ENCODE measurements around the gene TM4SF4.

TM4SF4 gene

DNA sequence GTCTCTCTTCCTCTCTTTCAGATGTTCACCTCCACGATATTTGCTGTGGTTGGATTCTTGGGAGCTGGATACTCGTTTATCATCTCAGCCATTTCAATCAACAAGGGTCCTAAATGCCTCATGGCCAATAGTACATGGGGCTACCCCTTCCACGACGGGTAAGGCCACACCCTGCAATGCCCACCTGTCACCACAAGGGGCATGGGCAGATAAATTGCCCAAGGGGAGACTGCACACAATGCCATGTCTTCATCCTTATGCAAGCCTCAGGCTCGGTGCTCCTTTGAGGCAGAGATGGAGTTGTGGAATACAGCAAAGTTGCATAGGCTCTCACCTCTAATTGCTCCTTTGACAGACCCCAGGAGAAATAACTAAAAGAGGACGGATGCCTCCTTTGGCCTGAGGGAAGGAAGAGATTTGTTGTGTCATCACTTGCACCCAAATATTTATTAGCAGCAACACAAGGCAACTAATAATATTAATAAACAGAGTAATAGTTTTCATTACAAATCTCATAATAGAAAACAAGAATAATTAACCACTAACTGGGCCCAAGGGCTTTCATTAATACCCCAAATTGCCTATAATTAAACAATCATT, 13.2 kb downstream of the TM4SF4 start:
- no peak for DNase-seq

DNA sequence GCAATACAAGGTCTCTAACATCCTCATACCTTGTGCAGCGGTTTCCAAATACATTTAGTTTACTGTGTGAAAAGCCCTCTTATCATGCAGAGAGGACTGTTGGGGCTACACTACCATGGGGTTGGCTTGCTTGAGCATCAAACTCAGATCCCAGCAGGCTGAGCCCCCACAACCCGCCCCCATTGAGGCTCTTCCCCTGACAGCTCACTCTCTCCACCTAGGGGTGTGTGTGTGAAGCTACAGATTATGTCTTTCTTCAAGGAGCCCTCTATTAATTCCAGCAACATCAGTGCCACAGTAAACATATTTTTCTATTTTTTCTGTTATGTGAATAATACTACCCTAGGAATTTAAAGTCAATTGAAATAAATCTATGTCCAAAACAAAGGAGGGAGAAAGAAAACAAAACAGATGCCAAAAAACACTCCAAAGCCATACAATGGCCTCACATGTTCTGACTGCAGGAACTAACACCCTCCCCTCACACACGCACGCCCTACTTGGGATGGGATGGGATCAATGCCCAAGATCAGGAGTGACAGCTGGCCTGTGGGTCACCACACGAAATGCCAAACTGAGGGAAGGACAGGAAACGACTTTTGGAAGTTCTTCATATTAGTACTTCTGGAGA, 14.7 kb downstream of the TM4SF4 start:
- no peak for DNase-seq

DNA sequence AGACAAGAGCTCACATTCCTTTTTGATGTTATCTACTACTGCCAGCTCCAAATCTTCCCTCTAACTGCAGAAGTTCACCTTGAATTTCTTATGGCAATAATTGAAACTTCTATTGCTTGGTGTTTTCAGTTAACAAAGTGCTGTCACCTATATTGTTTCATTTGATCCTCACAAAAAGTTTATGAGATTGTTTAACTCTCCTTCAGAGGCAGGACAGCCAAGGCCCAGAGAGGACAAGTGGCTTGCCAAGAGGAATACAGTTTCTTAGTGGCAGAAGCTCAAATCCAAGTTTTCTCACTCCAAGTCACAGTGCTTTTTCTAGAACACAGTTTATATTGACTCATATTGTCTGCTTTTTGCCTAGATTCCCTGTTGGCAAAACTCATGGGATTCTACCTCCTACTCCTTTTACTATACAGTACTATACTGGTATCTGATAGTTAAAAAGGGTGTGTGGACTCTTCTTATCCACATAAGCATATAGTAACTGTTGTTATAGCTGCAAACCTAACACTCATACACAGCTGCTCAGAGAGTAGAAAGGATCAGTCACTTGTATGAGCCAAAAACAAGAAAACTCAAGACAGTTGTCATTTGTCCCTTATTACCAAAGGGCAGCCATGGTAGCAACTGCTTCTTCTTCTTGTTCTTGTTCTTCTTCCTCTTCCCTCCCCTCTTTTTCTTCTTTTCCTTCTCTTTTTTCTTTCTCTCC, 15.9 kb downstream of the TM4SF4 start:
- no peak for DNase-seq

DNA sequence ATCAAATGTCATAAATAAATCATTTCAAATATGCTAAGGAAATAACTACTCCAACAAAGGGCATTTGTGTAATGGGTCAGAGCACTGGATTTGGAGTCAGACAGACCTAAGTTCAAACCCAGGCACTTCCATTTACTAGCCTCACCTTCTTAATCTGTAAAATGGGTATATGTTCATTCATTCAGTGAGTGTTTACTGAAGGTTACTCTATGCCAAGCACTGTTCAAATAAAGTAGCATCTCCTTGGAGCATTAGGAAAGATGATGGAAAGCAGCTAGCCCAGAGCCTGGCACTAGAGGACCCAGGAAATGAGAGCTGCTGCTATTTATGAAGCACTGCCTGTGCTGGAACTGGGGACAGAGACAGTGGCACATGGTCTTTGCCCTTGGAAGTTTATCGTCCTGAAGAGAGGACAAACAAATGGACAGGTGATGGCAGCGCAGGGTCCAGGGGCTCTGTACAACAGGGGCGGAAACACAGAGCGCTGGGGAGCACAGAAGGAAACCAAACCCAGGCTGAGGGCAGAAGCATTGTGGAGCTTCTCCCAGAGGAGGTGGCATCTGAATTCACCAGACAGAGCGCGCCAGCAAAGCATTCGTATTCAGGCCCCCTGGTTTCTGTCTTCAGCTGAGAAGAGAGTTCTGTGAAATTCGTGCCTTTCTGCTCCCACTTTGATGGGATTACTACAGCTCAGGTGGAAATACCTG, 19.0 kb downstream of the TM4SF4 start:
- DNase-seq: no peak

DNA sequence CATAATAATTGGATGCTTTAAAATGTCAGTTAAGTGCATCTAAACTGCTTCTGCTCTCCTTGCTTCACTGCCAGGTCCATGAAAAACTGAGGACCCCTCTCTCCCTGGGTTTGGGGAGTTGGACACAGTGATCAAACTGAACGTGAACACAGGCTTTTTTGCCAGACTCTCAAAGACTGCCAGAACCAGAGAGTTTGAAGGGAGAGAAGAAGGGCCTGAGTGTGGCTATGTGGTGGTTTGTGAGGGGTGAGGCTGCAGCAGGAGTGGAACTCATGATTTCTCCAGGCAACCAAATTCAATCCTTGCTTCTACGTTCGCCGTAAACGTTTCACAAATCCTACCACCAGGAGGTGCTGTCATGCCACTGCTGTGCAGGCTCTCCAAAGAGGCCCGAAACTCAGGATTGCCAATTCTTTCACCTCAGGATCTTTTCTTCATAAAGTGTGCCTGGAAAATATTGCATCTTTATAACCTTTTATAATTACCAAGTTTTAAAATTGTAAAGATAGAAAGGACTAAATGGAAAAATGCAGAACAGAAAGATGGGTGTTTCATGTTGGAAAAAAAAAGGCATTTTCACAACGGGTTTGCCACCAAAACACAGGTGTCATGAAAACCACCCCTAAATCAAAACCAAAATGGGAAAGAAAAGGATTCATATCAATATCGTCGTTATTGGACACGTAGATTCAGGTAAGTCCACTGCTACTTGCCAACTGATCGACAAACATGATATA, 19.7 kb downstream of the TM4SF4 start:
- peak; percentile 9 for DNase-seq

DNA sequence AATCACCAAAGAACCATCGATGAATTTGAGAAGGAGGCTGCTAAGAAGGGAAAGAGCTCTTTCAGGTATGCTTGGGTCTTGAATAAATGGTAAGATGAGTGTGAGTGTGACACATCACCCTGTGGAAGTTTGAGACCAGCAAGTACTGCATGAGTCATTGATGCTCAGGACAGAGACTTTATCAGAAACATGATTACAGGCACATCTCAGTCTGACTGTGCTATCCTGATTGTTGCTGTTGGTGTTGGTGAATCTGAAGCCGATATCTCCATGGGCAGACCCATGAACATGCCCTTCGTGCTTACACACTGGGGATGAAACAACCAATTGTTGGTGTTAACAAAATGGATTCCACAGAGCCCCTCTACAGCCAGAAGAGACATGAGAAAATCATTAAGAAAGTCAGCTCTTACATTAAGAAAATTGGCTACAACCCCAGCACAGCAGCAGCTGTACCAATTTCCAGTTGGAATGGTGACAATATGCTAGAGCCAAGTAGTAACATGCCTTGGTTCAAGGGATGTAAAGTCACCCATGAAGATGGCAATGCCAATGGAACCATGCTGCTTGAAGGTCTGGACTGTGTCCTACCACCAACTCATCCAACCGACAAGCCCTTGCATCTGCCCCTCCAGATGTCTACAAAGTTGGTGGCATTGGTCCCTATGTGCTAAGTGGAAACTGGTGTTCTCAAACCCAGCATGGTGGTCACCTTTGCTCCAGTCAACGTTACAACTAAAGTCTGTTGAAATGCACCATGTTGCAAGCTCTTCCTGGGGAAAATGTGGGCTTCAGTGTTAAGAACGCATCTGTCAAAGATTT, 20.5 kb downstream of the TM4SF4 start:
- DNase-seq: no peak

DNA sequence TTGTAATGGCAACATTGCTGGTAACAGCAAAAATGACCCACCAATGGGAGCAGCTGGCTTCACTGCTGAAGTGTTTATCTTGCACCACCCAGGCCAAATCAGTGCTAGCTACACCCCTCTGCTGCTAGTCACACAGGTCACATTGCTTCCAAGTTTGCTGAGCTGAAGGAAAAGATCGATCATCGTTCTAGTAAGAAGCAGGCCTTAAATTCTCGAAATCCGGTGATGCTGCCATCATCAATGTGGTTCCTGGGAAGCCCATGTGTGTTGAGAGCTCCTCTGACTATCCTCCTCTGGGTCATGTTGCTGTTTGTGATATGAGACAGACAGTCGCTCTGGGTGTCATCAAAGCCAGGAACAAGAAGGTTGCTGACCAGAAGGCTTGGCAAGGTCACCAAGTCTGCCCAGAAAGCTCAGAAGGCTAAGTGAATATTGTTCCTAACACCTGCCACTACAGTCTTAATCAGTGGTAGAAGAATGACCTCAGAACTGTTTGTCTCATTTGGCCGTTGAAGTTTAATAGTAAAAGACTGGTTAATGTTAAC, 21.2 kb downstream of the TM4SF4 start:
- DNase-seq: no peak

DNA sequence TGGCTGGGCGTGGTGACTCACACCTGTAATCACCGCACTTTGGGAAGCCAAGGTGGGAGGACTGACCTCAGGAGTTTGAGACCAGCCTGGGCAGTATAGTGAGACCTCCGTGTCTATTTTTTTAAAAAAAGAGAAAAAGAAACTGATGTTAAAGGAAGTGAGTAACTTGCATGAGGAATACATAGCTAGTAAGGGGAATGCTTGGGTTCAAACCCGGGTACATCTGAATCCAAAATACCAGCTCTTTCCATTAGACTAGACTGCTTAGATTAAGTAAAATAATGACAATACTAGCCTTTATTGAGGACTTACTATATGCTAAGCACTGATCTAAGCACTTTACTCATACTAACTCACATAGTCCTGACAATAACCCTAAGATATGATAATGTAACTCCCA, 22.4 kb downstream of the TM4SF4 start:
- DNase-seq: no peak

DNA sequence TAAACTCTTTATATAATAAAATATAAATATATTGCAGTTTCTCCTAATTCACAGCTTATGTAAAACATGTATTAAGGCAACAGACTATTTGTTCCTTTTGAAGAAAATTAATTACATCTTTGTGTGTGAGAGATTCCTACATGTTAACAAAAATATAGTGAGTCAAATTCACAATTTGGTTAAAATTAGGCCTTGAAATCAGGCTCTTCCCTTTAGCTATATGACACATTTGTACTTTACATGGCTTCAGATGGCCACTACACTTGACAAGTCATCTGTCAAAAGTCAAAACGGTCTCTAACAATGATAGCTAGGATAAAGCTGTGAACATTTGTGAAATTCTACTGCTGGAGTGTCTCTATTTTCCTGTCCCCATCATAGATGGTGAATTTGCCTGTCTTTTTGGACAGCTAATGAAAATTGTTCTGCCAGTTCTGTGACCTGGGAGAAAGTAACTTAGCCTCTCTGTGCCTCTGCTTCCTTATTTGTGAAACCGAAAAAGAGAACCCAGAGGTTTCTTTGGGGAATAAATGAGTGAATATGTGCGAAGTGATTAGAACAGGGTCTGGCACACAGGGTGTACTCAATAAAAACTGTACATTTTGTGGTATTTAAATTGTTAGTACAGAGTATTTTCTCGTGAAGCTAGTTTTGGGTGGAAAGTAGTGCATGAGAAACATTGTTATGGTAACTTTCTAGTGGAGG, 23.6 kb downstream of the TM4SF4 start:
- no peak for DNase-seq

DNA sequence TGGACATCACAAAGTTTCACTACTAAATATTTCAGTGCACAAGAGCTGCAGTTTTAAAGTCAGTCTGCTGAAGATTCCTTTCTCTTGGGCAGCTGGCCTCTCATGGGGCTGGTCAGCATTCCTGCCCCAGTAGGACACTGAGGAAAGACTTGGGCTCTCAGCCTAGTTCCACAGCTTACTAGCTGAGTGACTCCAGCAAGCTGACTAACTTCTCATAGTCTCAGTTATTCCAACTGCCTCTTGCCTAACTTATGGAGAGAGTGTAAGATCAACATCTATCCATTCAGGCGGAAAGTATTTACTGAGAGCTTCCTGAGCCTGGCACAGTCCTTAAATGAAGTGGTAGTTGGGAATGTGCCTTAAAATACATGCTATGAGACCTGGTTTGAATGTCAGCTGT, 27.0 kb downstream of the TM4SF4 start:
- DNase-seq: no peak

DNA sequence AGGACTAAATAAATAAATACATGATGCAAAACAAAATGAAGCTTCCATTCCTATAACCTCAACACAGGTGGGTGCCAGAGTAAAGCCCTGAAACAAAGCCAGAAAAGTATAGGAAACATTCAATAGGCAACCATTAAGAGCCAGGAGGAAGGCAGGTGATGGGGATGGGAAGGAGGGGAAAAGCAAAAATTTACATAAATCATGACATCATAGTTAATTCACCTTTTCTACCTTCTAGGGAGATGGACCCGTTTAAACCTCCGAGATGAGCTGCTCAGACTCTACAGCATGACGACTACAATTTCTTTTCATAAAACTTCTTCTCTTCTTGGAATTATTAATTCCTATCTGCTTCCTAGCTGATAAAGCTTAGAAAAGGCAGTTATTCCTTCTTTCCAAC, 27.9 kb downstream of the TM4SF4 start:
- no peak for DNase-seq

DNA sequence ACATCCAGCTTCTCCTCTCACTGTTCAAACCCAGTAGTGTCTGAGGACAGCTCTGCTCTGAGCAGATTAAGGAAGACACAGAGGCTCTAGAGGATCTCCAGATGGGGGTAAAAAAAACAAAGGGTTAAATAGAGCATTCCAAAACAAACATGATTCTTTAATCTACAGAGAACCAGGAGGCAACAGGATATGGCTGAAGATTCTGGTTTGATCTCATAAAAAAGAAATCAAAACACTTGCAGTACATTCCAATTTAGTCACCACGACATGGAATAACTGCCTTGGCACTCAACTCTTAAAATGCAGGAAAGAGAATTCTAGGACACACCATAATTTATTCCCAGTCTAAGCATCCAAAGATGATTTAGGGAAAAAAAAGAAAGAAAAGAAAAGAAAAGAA, 32.0 kb downstream of the TM4SF4 start:
- no peak for DNase-seq

DNA sequence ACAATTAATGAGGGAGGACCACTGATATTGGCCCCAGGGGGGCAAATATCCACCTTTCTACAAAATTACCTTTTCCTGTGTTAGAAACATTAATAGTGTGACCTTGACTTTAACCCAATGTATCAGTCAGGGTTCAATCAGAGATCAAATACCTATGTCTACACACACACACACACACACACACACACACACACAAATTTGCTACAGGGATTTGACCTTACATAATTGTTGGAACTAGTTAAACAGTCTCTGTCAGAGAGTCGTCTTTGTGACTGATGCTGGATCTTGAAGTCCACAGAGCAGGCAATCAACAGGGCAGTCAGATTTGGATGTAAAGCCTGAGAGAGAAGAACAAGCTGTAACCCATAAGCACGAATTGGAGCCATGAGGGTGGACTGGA, 32.5 kb downstream of the TM4SF4 start:
- no peak for DNase-seq

DNA sequence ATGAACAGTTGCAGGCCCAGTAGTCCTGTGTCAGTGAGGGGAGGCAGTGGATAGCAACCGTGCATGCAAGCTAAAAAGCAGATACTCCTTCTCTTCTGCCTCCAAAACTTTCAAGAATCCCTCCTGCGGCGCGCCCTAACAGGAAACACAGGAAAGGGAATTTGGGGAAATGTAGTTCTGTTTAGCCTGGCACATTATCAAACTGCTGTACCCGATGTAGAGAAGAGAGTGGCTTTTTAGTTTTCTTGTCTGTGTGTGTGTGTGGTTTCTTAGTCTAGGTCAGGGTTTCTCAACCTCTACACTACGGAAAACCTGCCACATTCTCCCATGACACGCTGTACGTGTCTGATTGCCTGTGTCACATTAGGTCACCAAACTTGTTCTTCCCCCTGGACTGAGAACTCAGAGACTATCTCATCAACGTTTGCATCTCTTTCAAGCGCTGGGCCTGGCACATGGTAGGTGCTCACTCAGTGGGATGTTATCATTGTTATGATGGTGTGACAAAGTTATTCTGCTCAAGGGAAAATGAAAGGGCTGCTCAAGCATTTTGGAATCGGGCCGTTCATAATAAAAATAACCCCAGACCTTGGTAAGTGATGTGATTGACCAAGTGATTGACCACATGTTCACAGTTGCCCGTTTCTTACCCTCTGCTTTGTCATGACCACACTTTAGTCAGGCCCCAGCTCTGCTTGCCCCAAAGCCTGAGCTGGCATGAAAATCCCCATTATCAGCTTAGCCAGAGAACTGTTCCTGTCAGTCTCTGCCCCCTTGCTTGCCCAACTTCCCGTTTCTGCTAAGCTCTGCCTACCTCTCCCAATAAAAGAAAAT, 33.2 kb downstream of the TM4SF4 start:
- DNase-seq: peak; percentile 43

DNA sequence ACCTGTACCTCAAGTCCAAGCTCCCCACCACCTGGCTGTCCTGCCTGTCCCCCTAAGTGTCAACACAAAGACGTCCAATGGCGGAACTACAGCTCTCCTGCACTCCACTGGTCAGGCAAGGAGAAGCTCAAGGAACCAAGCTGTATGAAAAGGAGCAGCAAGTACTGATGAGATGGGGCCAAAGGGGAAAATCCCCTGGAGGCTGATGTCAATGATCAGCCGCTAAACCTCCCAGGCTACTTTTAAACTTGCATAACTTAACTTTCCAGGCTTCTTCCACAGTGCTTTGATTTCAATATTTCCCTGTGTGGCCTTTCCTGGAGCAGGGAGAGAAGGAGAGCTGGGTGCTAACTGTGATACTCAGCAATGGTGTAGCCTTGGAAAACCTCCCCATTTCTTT, 35.0 kb downstream of the TM4SF4 start:
- no peak for DNase-seq

DNA sequence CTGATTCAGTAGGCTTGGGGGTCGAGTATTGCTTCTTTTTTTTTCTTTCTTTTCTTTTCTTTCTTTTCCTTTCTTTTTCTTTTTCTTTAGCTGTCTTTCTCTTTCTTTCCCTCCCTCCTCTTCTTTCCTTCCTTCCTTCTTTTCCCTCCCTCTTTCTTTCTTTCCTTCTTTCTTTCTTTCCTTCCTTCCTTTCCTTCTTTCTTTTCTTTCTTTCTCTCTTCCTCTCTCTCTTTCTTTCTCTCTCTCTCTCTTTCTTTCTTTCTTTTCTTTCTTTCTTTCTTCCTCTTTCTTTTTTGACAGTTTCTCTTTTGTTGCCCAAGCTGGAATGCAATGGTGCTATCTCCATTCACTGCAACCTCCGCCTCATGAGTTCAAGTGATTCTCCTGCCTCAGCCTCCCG, 36.0 kb downstream of the TM4SF4 start:
- no peak for DNase-seq

DNA sequence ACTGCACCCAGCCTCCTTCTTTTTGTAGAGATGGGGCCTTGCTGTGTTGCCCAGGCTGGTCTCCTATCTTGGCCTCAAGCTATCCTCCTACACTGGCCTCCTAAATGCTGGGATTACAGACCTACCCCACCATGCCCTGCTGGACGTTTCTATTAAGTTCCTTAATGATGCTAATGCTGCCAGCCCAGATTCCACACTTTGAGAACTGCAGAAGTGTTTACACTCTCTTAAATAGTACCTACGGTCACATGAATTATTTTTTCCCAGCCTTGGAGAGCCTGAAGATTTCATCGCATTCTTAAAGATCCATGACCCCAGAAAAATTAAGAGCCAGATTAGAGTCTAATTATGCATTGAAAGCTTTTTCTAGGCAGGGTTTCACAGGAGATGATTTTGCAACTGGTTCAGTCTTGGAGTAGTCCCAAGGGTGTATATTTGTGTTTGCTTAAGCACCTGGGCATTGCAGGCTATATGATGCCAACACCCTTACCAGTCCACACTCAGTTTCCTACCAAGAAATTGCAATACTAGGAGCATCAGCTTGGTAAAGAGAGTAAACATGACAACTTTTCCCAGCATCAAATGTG, 36.6 kb downstream of the TM4SF4 start:
- DNase-seq: no peak

DNA sequence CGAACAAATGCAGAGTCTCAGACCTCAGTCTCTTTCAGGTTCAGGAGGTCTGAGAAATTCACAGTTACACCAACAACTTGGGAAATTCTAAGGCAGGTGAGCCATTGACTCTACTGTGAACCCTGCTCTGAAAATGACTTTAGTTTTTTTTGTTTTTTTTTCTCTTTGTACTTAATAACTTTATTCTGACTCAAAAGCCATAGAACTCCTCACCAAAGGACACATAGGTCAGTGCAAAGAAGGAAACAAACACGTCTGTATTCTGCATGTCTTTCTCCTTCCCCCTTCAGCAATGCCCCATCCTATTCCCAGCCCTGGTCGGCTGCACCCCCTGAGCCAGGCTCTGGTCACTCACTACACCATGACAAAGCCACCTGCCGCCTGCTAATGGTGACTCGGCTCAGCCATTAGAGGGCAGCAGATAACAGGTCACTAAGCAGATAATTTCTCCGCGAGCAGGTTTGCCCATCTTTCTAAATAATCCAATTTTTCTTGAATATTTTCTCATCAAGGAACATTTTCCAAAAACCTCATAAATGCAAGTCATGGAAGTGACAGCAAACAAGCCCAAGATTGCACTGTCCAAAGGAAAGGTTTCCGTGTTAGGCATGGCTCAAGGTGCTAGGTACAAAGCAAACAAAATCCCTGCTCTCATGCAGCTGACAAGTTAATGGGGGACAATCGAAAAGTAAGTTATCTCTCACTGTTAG, 37.7 kb downstream of the TM4SF4 start:
- peak; percentile 14 for DNase-seq

DNA sequence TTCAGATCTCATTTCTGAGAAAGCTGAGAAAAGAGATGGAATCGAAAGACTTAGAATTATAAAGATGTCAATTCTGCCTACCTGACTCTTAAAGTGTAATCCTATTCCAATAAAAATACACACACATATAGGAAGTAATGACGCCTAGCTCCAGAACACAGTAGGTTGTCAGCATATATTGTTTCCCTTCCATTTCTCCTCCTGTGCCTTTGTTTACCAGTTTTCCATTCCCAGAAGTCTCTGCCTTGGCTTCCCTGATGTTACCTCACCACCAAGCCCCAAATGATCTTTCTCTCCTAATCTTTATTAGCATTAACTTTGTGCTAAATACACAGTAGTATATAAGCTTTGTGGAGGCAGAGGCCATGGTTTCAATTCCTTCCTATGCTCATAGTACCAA, 40.0 kb downstream of the TM4SF4 start:
- no peak for DNase-seq

Measured in CD4-positive, alpha-beta T cell treated with Interferon gamma for 1 hour (primary cell).